ENCODE measurements around the gene MDC1.
"Not testable (repeated sequence)": the region's sequence is repeated elsewhere in the genome, so short reads cannot be mapped to it uniquely, and the experiment has no call there.

MDC1 gene

GRCh38 chr6:30724906-30725667 lies 8.0 kb upstream of the MDC1 start:
- DNase-seq (ENCODE audit: low read depth in 1 of 2, low spot score in 1 of 2): no peak

GRCh38 chr6:30723843-30724741 lies 7.0 kb upstream of the MDC1 start:
- not testable (repeated sequence) for DNase-seq (ENCODE audit: low read depth in 1 of 2, low spot score in 1 of 2)

GRCh38 chr6:30723159-30723842 lies 6.2 kb upstream of the MDC1 start:
- DNase-seq (ENCODE audit: low read depth in 1 of 2, low spot score in 1 of 2): not testable (repeated sequence)

DNA sequence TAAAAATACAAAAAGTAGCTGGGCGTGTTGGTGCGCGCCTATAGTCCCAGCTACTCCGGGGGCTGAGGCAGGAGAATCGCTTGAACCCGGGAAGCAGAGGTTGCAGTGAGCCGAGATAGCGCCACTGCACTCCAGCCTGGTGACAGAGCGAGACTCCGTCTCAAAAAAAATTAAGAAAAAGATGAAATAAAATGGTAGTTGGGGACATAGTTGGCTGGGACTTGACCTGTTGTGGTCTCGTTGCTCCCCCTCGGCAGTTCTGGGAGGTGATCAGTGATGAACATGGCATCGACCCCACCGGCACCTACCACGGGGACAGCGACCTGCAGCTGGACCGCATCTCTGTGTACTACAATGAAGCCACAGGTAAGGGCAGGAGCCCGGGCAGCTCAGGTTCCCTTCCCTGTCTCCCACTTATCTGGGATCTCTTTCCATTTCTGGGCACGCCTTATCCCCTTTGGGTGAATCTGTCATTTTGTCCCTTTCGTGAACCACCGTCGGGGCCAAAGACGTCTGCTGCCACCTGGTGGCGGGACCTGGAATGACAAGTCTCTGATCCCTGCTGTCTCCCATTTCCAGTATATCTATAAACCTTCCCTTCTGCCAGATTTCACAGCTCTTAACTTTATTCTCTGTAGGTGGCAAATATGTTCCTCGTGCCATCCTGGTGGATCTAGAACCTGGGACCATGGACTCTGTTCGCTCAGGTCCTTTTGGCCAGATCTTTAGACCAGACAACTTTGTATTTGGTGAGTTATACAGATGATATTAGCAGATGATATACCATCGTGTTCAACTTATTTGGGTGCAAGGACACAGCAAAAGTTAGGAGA lies 5.4 kb upstream of the MDC1 start:
- peak; percentile 79 to 89 for DNase-seq (ENCODE audit: low read depth in 1 of 2, low spot score in 1 of 2)

DNA sequence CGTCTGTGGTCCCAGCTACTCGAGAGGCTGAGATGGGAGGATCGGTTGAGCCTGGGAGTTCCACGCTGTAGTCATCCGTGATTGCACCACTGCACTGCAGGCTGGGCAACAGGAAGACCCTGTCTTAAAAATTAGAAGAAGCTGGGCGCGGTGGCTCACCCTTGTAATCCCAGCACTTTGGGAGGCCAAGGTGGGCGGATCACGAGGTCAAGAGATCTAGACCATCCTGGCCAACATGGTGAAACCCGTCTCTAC lies 4.9 kb upstream of the MDC1 start:
- not testable (repeated sequence) for DNase-seq (ENCODE audit: low read depth in 1 of 2, low spot score in 1 of 2)

DNA sequence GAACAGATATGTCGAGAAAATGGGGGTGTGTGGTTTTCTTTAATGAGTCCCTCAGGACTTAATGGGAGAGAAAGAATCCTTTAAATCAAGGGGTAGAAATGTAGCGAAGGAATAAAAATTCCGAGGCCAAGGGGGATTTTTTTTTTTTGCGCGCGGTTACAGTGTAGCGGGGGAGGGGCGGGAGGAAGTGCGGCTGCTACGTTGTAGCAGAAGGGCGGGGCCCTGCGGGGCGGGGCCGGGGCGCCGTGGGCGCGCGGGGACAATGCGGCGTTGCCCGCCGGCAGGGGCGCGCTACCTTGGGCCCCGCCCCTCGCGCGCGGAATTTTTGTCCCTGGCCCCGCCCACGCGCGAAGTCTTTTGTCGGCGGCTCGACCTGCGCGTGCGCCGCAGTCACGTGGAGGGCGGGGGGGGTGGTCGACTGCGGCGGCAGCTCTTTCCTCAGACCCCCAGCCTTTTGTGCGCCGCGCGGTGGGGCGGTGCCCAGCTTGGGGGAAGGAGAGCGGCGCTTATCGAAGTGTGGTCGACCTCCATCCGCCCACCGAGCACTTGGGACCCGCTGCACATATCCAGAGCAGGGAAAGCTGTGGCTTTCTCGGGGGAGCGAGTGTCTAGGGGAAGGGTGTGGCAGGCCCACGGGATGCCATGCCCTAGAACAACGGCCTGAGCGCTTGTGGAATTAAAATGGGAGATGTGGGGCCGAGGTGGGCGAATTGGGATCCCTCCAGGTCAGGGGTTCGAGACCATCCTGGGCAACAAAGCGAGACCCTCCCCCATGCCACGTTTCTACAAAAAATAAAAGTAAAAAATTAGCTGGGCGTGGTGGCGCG lies 4.3 kb upstream of the MDC1 start:
- peak; percentile 87 to 96 for DNase-seq (ENCODE audit: low read depth in 1 of 2, low spot score in 1 of 2)

DNA sequence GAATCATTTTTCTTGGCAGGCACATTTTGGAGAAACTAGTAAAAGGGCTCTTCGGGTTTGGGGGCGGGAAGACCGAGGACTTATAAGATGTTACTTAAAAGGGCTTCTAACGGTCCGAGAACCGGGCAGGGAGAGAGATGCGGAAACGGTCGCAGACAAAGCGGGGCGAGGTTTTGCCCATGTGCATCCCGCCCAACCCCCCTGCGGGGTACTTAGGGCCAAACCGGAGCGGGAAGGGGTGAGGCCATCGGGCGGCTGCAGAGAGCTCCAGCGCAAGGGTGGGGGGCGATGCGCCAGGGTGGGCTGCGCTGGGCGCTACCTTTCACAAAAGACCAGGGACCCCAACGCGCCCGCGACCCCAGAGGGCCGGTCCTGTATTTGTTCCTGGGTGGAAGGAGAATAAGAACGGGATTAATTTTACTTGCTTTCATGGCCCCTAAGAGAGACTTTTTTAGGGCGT lies 3.7 kb upstream of the MDC1 start:
- DNase-seq (ENCODE audit: low read depth in 1 of 2, low spot score in 1 of 2): peak in 1 of 2 donors; percentile 33

DNA sequence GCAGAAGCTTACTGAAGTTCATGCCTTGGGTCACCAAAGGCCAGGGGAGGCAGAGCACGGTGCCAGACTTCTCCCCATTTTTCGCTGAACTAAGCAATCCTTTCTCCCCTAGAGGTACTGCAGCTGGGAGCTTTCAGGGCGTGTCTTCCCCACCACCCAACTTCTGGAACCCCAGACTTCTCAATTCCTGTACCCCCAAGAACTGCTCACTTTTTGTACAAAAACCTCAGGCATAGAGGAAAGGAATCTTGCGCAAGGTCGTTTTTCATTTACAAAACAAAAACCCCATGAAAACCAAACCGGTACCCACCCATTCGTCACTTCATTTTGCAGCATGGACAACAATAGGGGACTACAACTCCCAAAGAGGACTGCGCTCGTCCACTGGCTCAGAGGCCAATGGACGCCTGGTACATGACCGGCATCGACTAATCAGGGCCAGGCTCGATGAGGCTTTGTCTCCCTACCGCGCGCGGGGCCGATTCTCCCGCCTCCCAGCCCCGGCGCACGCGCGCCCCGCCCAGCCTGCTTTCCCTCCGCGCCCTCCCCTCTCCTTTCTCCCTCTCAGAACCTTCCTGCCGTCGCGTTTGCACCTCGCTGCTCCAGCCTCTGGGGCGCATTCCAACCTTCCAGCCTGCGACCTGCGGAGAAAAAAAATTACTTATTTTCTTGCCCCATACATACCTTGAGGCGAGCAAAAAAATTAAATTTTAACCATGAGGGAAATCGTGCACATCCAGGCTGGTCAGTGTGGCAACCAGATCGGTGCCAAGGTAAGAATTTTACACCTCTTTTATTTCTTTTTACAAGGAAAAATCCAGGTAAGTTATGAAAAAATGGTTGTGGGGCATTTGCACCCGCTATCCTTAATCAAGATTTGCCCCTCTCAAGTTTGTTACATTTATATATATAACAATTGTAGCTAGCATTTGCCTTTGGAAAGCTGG lies 3.0 kb upstream of the MDC1 start, which contains the start of gene TUBB:
TUBB (plus strand) TSS at position 562 of the 947 bp plus-strand sequence; CDS start at position 717, 155 bp downstream.
- peak; percentile 84 to 92 for DNase-seq (ENCODE audit: low read depth in 1 of 2, low spot score in 1 of 2)

DNA sequence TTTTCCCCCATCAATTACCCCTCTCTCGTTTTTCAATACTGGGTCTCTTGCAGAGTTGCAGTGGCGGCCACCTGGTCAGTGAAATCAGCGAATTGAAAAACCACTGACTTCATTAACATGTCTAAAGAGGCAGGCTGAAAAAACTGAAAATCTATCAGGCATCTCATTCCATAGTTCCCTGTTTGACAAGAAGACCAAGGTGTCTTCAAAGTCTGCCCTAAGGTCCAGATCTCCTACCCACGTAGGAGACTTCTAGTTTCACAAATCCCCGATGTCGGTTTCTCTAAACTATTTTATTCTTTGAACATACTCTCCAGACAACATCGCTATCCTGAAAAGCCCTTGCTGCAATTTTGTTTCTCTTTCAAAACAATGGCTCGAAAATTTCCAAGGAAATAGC lies 2.3 kb upstream of the MDC1 start:
- DNase-seq (ENCODE audit: low read depth in 1 of 2, low spot score in 1 of 2): no peak

GRCh38 chr6:30717845-30718720 lies 1.0 kb upstream of the MDC1 start:
- not testable (repeated sequence) for DNase-seq (ENCODE audit: low read depth in 1 of 2, low spot score in 1 of 2)

DNA sequence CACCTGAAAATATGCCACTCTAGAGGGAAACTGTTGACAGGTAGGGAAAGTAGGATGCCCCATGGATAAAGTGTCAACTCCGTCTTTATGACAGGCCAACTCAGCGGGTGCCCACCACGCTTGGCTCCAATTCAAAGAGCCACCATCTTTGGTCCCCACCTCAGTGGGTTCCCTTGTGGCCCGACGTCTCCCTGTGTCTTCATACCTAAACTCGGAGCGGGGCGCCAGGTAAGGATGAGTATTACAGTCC lies 277 bp downstream of the MDC1 start:
- DNase-seq (ENCODE audit: low read depth in 1 of 2, low spot score in 1 of 2): no peak

- DNase-seq (ENCODE audit: low read depth in 1 of 2, low spot score in 1 of 2): no peak
Measured at GRCh38 chr6:30714263-30714662, 2.8 kb downstream of the MDC1 start.

- DNase-seq (ENCODE audit: low read depth in 1 of 2, low spot score in 1 of 2): no peak
Measured at GRCh38 chr6:30712441-30712945, 4.6 kb downstream of the MDC1 start.

DNA sequence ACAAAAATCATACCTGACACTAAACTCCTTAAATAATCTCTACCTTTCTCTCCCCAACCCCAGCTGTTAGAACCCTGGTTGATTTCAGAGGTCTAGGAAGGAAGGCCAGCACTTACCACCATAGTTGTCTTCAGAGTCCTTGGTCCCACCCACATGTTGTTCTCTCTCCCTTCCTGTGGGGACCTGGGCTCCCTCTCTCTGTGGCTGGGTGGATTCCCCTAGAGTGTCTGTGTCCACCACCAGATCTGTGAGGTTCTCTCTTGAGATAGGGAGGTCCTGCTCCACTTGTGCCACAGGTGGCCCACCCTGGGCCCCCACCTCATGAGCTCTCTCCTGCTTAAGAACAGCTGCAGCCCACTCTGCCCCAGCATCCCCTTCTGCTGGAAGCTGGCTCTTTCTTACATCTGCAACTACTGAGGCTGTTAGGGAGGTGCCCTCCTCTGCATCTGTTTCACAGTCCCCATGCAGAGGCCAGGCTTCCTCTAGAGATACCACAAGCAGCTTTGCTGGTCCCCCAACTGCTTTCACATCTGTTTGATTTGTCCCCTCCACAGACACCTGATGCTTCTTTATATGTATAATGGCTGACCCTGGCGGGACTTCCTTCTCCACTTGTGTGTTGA lies 5.2 kb downstream of the MDC1 start:
- DNase-seq (ENCODE audit: low read depth in 1 of 2, low spot score in 1 of 2): no peak

DNA sequence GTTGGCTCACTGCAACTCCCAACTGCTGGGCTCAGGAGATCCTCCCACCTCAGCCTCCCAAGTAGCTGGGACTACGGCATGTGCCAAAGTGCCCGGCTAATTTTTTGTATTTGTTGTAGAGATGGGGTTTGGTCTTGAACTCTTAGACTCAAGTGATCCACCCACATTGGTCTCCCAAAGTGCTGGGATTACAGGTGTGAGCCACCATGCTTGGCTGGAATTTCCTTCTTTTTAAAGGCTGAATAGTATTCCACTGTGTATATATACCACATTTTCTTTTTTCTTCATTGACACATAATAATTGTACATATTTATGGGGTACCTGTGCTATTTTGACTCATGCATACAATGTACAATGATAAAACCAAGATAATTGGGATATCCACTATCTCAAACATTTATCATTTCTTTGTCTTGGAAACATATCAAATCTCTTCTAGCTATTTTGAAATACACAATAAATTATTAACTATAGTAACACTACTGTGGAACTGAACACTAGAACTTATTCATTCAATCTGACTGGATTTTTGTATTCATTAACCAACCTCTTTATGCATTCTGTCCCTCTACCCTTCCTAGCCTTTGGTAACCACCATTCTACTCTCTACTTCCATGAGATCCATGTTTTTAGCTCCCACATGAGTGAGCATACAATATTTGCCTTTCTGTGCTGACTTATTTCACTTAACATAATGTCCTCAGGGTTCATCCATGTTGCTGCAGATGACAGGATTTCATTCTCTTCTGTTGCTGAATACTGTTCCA lies 7.8 kb downstream of the MDC1 start:
- DNase-seq (ENCODE audit: low read depth in 1 of 2, low spot score in 1 of 2): no peak

DNA sequence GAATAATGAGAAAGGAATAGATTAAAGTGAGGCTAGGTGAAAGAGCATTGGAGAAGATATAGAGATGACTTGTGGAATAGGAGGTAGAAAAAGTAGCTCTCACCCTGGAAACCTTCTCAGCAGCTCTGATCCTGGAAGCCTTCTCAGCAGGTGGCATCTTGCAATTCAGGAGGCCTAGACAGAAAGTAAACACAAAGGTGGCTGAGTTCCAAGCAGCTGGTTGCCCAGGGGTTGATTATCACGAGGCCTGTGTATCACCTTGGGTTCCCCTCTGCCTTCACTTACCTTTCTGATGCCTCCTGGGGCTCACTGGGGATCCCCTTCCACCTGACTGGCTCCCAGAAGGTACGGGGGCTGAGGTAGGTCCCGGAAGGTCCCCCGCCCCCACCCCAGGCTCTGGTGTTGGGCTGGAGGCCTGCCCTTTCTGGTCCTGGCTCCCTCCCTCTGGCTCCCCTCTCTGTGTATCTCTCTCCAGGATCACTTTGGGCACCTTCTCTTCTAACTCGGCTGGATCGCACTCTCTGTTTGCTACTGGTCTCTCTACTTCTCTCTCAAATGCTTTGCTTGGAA lies 9.7 kb downstream of the MDC1 start:
- DNase-seq (ENCODE audit: low read depth in 1 of 2, low spot score in 1 of 2): no peak

Data from activated T-helper 1 cell treated with anti-CD3 and anti-CD28 coated beads, Interleukin-2, amount 50 U/mL, for 16 hours (primary cell).